Hepatocyte (in vitro differentiated cells): ENCODE measurements around the gene FBXW11. TPM values are rescaled to one million over a fixed set of nuclear protein-coding genes. Genes with fewer than 3 reads are reported as not detected.

Source experiments
- DNase-seq: peaks from one replicate; pipeline ENCODE4 v3.0.0-alpha.2; 2016; ENCODE audit warnings: low spot score
- H2AFZ ChIP-seq: fragments of 200-600 bp; sonication (generic); 2 replicates; pipeline ENCODE4 v1.6.0; 2016; ENCODE audit warnings: antibody characterized with exemption, mild to moderate bottlenecking
- H3K27ac ChIP-seq: fragments of 200-600 bp; sonication (generic); 2 replicates; pipeline ENCODE4 v1.5.1; 2016; ENCODE audit warnings: mild to moderate bottlenecking
- H3K27me3 ChIP-seq: fragments of 200-600 bp; sonication (generic); 2 replicates; pipeline ENCODE4 v1.6.1; 2016
- H3K36me3 ChIP-seq: fragments of 200-600 bp; sonication (generic); replicated peaks from 2 replicates; pipeline ENCODE4 v1.5.1; 2016; ENCODE audit warnings: low read depth; ENCODE audit not compliant: insufficient read depth
- H3K4me1 ChIP-seq: fragments of 200-600 bp; sonication (generic); 2 replicates; pipeline ENCODE4 v1.5.1; 2016; ENCODE audit warnings: mild to moderate bottlenecking, moderate library complexity; ENCODE audit not compliant: insufficient read depth
- H3K4me2 ChIP-seq: fragments of 200-600 bp; sonication (generic); 2 replicates; pipeline ENCODE4 v1.6.0; 2016
- H3K4me3 ChIP-seq: fragments of 200-600 bp; sonication (generic); 2 replicates; pipeline ENCODE4 v1.5.1; 2016; ENCODE audit warnings: mild to moderate bottlenecking
- H3K79me2 ChIP-seq: fragments of 200-600 bp; sonication (generic); 2 replicates; pipeline ENCODE4 v1.6.0; 2017; ENCODE audit warnings: mild to moderate bottlenecking
- H3K9me2 ChIP-seq: fragments of 200-600 bp; sonication (generic); replicated peaks from 2 replicates; pipeline ENCODE4 v1.6.0; 2017; ENCODE audit warnings: mild to moderate bottlenecking; ENCODE audit not compliant: insufficient read depth
- H3K9me3 ChIP-seq: fragments of 200-600 bp; sonication (generic); 2 replicates; pipeline ENCODE4 v1.5.1; 2016; ENCODE audit warnings: low read depth, mild to moderate bottlenecking
- H4K20me1 ChIP-seq: fragments of 200-600 bp; sonication (generic); 2 replicates; pipeline ENCODE4 v1.6.0; 2016; ENCODE audit warnings: mild to moderate bottlenecking; ENCODE audit not compliant: insufficient read depth, poor library complexity, severe bottlenecking
- CTCF ChIP-seq: fragments of 200-600 bp; sonication (generic); IDR thresholded peaks from 2 replicates; pipeline ENCODE4 v1.5.1; 2016; ENCODE audit warnings: antibody characterized with exemption, mild to moderate bottlenecking; ENCODE audit not compliant: poor library complexity
- EZH2 ChIP-seq: fragments of 200-600 bp; sonication (generic); IDR thresholded peaks from 2 replicates; pipeline ENCODE4 v1.6.1; 2016; ENCODE audit warnings: antibody characterized with exemption, mild to moderate bottlenecking, borderline replicate concordance
- EZH2phosphoT487 ChIP-seq: fragments of 200-600 bp; sonication (generic); IDR thresholded peaks from one replicate; pipeline ENCODE4 v1.6.1; 2018; ENCODE audit warnings: antibody characterized with exemption, mild to moderate bottlenecking, low read depth, moderate library complexity; ENCODE audit not compliant: unreplicated experiment, severe bottlenecking
- WGBS: methylation state at CpG from one replicate; pipeline ENCODE4 v1.1.6; 2016; ENCODE audit warnings: low lambda C conversion rate; ENCODE audit errors: missing lambda C conversion rate; 5-methylcytosine and 5-hydroxymethylcytosine counted together
- polyA plus RNA-seq: library from polyadenylated mRNA; unstranded; fragments of >200 nt; fragmentation: Nextera tagmentation; extraction: Ambion mirVana; gene quantifications from 2 replicates; pipeline ENCODE4 v1.2.1, GENCODE V29; 2016
- total RNA-seq: library from RNA; depleted of rRNA; stranded (reverse); fragments of >200 nt; gene quantifications from 2 replicates; pipeline ENCODE4 v1.2.3, GENCODE V29; 2014

Gene FBXW11
- total and polyA plus RNA-seq, 2 experiments from 2014 or later = 38.0 to 73.4 TPM

GRCh38 chr5:171965745-171966144 is 40.7 kb downstream of the FBXW11 start:
- Histone ChIP-seq H3K9me3 (no peaks in the 10 kb centered on the region), H3K4me1 (peaks cover 4% of the 10 kb centered on the region), H3K4me3 (no peak overlapping the region), H3K27ac (no peak overlapping the region), H3K36me3 (no peaks in the 10 kb centered on the region), H3K79me2 (peaks cover 97% of the 10 kb centered on the region), H3K4me2 (no peak overlapping the region), H4K20me1 (peaks cover 87% of the 10 kb centered on the region), H3K27me3 (no peaks in the 10 kb centered on the region), H2AFZ (no peak overlapping the region), H3K9me2 (no peaks in the 10 kb centered on the region)
- 85% methylated on average over 6 of the region's 6 CpGs for WGBS
- DNase-seq = no peak
- TF ChIP-seq CTCF (no peak), EZH2phosphoT487 (no peak), EZH2 (no peak)

GRCh38 chr5:171963416-171963815 is 43.0 kb downstream of the FBXW11 start:
- DNase-seq = no peak

GRCh38 chr5:171961117-171961516 is 45.3 kb downstream of the FBXW11 start:
- peaks cover 100% of the 10 kb centered on the region for H3K79me2 ChIP-seq
- no peak overlapping the region for H2AFZ ChIP-seq
- H3K4me3 ChIP-seq = no peak overlapping the region
- WGBS = 85% methylated on average over 3 of the region's 3 CpGs
- no peaks in the 10 kb centered on the region for H3K9me2 ChIP-seq
- DNase-seq = no peak
- H3K27ac ChIP-seq = no peak overlapping the region
- TF ChIP-seq EZH2 = no peak
- TF ChIP-seq CTCF = no peak
- TF ChIP-seq EZH2phosphoT487 = no peak
- H3K4me2 ChIP-seq = no peak overlapping the region
- H3K9me3 ChIP-seq = no peaks in the 10 kb centered on the region
- H4K20me1 ChIP-seq = peaks cover 92% of the 10 kb centered on the region
- H3K27me3 ChIP-seq = no peaks in the 10 kb centered on the region
- peaks cover 22% of the 10 kb centered on the region for H3K4me1 ChIP-seq
- H3K36me3 ChIP-seq = no peaks in the 10 kb centered on the region

More at GRCh38 chr5:171963416-171963815, 43.0 kb downstream of the FBXW11 start:
- H3K36me3 ChIP-seq = no peaks in the 10 kb centered on the region
- 83% methylated on average over 2 of the region's 2 CpGs for WGBS
- no peaks in the 10 kb centered on the region for H3K27me3 ChIP-seq
- peaks cover 86% of the 10 kb centered on the region for H4K20me1 ChIP-seq
- no peaks in the 10 kb centered on the region for H3K9me2 ChIP-seq
- H3K4me2 ChIP-seq = no peak overlapping the region
- no peak overlapping the region for H3K4me3 ChIP-seq
- no peak overlapping the region for H2AFZ ChIP-seq
- no peak for TF ChIP-seq EZH2
- peaks cover 97% of the 10 kb centered on the region for H3K79me2 ChIP-seq
- H3K27ac ChIP-seq = no peak overlapping the region
- no peaks in the 10 kb centered on the region for H3K9me3 ChIP-seq
- H3K4me1 ChIP-seq = peaks cover 5% of the 10 kb centered on the region

- Histone ChIP-seq H3K9me3 (no peaks in the 10 kb centered on the region), H3K27ac (no peak overlapping the region), H3K79me2 (peaks cover 100% of the 10 kb centered on the region), H2AFZ (no peak overlapping the region), H4K20me1 (peaks cover 79% of the 10 kb centered on the region), H3K4me1 (peaks cover 35% of the 10 kb centered on the region), H3K36me3 (no peaks in the 10 kb centered on the region), H3K4me2 (no peak overlapping the region), H3K9me2 (no peaks in the 10 kb centered on the region), H3K4me3 (no peak overlapping the region), H3K27me3 (no peaks in the 10 kb centered on the region)
- WGBS = 75% methylated on average over 9 of the region's 9 CpGs
- no peak for DNase-seq
- no peak for TF ChIP-seq EZH2phosphoT487
- no peak for TF ChIP-seq EZH2
- TF ChIP-seq CTCF = no peak
Observed at GRCh38 chr5:171957591-171958251, 48.7 kb downstream of the FBXW11 start.
